Stimulated activated CD4-positive, alpha-beta T cell treated with anti-CD3 and anti-CD28 coated beads, Interleukin-1b, Interleukin-23, amount 100 ng/mL, for 1 hour (primary cell): ENCODE measurements around the gene ZSWIM1.

Experiments used
- DNase-seq, 2 donors: peaks; one replicate each; pipeline ENCODE4 v3.0.0-alpha.2; 2020; ENCODE audit warnings: low read depth in 2 of 2

ZSWIM1 gene

GRCh38 chr20:45880988-45881788 is at the start of gene ZSWIM1:
ZSWIM1 (plus strand) TSS chr20:45881227; CDS start chr20:45882593, 1,366 bp downstream.
- DNase-seq, result peak; percentile 97 to 98

GRCh38 chr20:45832619-45833018 is 48.4 kb upstream of the ZSWIM1 start:
- no peak for DNase-seq

- DNase-seq, result no peak
These were observed 47.8 kb upstream of the ZSWIM1 start, which contains the start of gene SNX21 for GRCh38 chr20:45833030-45833882. SNX21 (plus strand) TSS chr20:45833799; CDS start chr20:45833920, 121 bp downstream.

GRCh38 chr20:45833883-45834796 is 46.9 kb upstream of the ZSWIM1 start:
- DNase-seq, result peak in 1 of 2 donors; percentile 27

GRCh38 chr20:45834797-45835161 is 46.2 kb upstream of the ZSWIM1 start:
- no peak for DNase-seq

GRCh38 chr20:45835329-45835765 is 45.7 kb upstream of the ZSWIM1 start:
- DNase-seq, result no peak

GRCh38 chr20:45835825-45836224 is 45.2 kb upstream of the ZSWIM1 start:
- no peak for DNase-seq

GRCh38 chr20:45836841-45837240 is 44.2 kb upstream of the ZSWIM1 start:
- DNase-seq, result no peak

- DNase-seq, result no peak
These were observed 40.3 kb upstream of the ZSWIM1 start for GRCh38 chr20:45840700-45841198.

- no peak for DNase-seq
These were observed 39.5 kb upstream of the ZSWIM1 start for GRCh38 chr20:45841407-45842129.

GRCh38 chr20:45842169-45842812 is 38.7 kb upstream of the ZSWIM1 start:
- DNase-seq, result no peak

- DNase-seq, result no peak
These were observed 37.5 kb upstream of the ZSWIM1 start for GRCh38 chr20:45843506-45843905.

GRCh38 chr20:45845452-45845851 is 35.6 kb upstream of the ZSWIM1 start:
- DNase-seq, result no peak

- DNase-seq, result no peak
These were observed 32.6 kb upstream of the ZSWIM1 start for GRCh38 chr20:45848421-45848820.

GRCh38 chr20:45848969-45849582 is 32.0 kb upstream of the ZSWIM1 start:
- DNase-seq, result no peak

GRCh38 chr20:45850238-45850637 is 30.8 kb upstream of the ZSWIM1 start:
- DNase-seq, result no peak

- DNase-seq, result no peak
These were observed 30.1 kb upstream of the ZSWIM1 start for GRCh38 chr20:45850926-45851325.

- DNase-seq, result no peak
These were observed 29.5 kb upstream of the ZSWIM1 start for GRCh38 chr20:45851501-45851900.

- DNase-seq, result no peak
These were observed 28.7 kb upstream of the ZSWIM1 start for GRCh38 chr20:45852326-45852725.

- DNase-seq, result no peak
These were observed 27.5 kb upstream of the ZSWIM1 start for GRCh38 chr20:45853484-45853883.
